G401.6 (cell line): Measurements from ENCODE around the gene FAM174B.

Source experiments
- FAIRE-seq: peaks from 2 replicates; lab custom pipeline; 2012; peaks lifted over from hg19 to GRCh38; lab: Jason Lieb, UNC

Gene FAM174B

DNA sequence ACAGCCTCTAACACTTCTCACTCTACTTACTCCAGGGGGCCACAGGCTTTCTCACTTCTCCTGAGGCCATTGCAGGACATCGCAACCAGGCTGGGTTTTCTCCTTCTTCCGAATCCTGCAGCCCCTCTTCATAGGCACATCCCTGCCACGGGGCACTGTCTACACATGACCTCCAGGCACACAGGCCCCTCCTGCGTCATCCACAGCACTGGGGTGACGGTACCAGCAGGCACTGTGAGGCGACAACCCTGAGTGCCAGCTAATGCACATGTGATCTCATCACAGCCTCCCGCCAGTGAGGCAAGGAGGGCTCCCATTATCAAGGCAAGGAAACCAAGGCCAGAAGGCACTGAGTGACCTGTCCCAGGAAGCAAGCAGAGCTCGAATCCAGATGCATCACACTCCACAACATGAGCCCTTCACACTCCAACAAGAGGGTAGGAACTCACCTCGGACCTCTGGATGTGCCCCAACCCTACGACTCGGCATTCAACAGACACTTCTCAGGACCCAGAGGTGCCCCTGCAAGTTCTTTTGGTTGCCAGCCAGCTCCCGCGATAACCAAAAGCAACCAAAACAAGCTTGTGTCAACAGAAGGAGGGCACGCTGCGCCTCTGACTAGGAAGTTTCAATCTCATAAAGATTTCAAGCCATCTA lies 16.7 kb downstream of the FAM174B start:
- no peak for FAIRE-seq

GRCh38 chr15:92638291-92638708 lies 17.3 kb downstream of the FAM174B start:
- FAIRE-seq: no peak

DNA sequence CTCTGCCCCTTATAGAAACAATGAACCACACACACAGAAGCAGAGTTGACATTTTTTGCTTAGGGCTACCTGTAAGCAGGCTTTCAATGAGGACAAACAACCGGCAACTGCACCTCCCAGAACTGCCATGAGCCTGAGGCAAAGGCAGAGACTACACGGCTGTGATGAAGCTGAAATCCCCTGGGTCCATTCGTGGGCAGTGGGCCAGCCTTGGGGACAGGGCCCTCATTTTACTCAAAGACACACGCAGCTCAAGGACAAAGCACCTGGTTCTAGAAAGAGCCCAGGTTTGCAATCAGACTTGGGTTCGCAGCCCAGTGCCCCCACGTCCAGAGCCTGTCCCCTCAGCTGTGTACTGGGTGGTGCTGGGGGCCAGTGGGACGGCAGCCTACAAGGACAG lies 17.9 kb downstream of the FAM174B start:
- FAIRE-seq: no peak

DNA sequence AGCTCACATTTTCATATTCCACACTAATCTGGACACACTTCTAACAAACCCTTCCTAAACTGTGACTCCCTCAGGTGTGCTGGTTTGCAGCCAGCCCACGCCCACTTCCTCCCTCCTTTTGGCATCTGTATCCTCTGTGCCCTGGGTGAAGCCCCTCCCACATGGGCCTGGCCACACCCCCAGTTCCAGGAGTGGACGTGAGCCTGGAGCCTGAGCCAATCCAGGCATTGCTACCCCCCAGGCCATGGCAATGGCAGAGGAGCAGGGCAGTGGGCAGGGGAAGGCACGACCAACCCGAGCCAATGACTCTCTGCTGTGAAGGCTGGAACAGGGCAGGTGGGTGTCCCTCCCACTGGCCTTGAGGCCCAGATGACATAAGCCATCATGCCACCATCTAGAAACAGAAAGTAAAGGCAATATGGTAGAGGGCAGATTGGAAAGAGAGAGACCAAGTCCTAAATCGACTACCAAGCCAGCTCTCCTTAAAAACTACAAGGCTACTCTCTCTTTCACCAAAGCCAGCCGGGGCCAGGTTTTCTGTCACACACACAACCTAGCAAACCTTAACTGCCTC lies 18.6 kb downstream of the FAM174B start:
- FAIRE-seq: no peak

GRCh38 chr15:92636401-92636907 lies 19.1 kb downstream of the FAM174B start:
- FAIRE-seq: no peak

- FAIRE-seq: no peak
These were observed 20.8 kb downstream of the FAM174B start for GRCh38 chr15:92634671-92635201.

- no peak for FAIRE-seq
These were observed 21.5 kb downstream of the FAM174B start for GRCh38 chr15:92634060-92634459.

DNA sequence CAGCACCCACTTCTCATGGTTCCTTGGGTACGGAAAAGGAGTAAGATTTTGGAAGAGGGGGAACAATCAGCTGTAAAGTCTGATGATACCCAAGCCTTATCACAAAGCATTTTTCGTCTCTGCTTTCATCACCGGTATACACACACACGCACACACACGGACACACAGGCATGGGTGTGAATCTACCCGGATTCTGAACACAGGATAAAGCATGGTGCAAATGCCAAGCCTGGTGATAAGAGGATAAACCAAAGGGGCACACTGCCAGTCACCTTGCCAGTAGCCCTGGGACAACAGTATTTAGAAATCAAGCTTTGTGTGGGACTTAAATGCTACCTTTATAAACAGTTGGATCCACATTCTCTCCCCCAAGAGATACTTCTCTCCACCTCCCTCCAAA lies 22.2 kb downstream of the FAM174B start:
- no peak for FAIRE-seq

GRCh38 chr15:92633001-92633400 lies 22.6 kb downstream of the FAM174B start:
- no peak for FAIRE-seq

DNA sequence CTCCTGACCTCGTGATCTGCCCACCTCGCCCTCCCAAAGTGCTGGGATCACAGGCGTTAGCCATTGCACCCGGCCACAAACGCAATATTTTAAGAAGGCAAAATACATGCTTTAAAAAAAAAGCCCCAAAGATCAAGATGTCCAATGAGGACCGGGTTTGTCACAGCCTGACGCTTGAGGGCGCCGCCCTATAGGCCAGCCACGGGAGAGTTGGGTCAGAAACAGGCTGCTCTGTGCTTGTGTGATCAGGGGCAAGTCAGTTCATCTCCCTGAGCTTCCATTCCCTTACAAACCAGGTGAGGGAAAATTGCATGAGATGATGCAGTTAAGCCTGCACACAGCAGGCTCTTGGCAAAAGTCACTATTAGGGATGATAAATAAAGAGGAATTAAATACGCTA lies 23.9 kb downstream of the FAM174B start:
- no peak for FAIRE-seq

GRCh38 chr15:92629975-92630626 lies 25.5 kb downstream of the FAM174B start:
- FAIRE-seq: no peak

GRCh38 chr15:92629276-92629974 lies 26.1 kb downstream of the FAM174B start:
- FAIRE-seq: no peak

- FAIRE-seq: no peak
These were observed 28.6 kb downstream of the FAM174B start for GRCh38 chr15:92627014-92627413.

- FAIRE-seq: no peak
These were observed 30.2 kb downstream of the FAM174B start for GRCh38 chr15:92625251-92625980.

- no peak for FAIRE-seq
These were observed 31.1 kb downstream of the FAM174B start for GRCh38 chr15:92624401-92624991.

- FAIRE-seq: no peak
These were observed 32.1 kb downstream of the FAM174B start for GRCh38 chr15:92623435-92623834.

DNA sequence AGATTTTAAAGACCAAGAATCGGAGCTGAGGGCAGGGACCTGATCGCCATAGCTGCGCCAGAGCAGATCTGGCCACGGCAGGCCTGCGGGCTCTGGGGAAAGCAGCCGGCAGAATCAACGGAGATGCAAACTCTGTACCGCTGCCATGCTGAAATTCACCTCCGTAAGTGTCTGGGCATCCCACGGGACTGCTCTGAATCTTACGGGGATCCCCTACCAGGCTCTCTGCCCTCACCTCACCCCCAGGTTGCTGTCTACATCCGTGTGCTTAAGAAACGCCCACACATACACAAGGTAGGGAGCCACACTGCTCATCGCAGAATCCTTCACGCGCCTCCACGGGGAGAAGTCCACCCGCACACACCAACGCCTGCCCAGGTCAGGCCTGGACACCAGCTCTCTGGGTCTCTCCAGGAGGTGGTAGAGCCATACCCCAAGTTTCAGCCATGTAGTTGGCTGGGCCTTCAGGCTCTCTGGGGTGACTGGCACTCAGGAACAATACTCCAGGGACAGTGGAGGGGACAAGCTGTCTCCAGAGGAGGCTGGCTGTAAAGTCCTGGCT lies 33.5 kb downstream of the FAM174B start:
- no peak for FAIRE-seq

GRCh38 chr15:92620991-92621390 lies 34.6 kb downstream of the FAM174B start:
- FAIRE-seq: no peak

DNA sequence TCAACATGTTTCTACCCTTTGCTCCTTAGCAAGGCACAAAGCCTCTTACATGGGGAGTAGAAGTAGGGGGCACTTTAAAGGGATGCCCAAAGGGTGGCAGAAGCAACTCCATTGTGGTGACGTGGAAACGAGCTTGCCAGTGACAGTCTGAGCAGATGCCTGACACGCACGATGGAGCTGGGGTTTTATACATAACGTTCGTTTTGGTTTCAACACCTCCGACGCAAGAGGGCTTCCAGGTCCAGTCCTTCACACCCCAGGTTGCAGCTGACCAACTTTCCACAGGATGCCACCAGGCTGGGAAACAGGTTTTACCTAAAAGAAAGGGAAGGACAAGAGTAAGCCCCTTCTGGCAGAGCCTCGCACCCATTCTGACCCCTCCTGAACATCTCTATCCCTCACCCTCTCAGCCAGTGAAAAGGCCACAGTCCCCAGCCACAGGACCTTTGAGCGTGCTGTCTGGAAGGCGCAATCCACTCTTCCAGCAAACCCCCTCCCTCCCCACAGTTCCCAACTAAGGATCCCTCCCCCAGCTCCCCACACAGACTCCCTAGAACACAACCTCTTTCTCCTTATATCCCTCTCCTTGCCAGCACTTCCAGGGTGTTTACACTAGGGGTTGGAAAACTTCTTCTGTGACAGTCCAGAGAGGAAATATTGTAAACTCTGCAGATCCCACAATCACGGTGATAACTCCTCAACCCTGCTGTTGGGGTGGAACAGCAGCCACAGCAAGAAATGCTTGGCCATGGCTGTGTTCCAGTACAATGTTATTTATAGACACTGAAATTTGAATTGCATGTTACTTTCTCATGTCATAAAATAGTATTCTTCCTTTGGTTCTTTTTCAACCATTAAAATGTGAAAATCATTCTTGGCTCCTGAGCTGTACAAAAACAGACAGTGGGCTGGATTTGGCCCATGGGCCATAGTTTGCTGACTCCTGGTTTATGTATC lies 36.2 kb downstream of the FAM174B start:
- no peak for FAIRE-seq
